ENCODE data around the gene TMEM63C.

- TF ChIP-seq CTCF (IDR thresholded peaks at IDR 0.05; ENCODE audit: low read depth, low read length) (no peak), EZH2phosphoT487 (IDR thresholded peaks at IDR 0.05; ENCODE audit: low read depth) (no peak)
Measured at GRCh38 chr14:77155083-77155482, 26.5 kb upstream of the TMEM63C start.
